HL-60 (cell line): ENCODE measurements around the gene SNX20.

Source experiments
- CTCF ChIP-seq: IDR thresholded peaks from one replicate; pipeline ENCODE4 v1.5.1; 2011; ENCODE audit warnings: low read length, control low read depth, inconsistent platforms; ENCODE audit not compliant: insufficient read depth
- GABPA ChIP-seq: IDR thresholded peaks from 2 replicates; pipeline ENCODE4 v1.6.1; 2012; ENCODE audit warnings: low read depth
- POLR2AphosphoS5 ChIP-seq: IDR thresholded peaks from 2 replicates; pipeline ENCODE4 v1.6.1; 2012; ENCODE audit warnings: low read depth

- TF ChIP-seq CTCF (no peak), POLR2AphosphoS5 (no peak), GABPA (no peak)
These were observed 15.0 kb upstream of the SNX20 start for GRCh38 chr16:50696126-50696525.
